Measurements from ENCODE around the gene WDR27. TPM values are rescaled to one million over a fixed set of nuclear protein-coding genes. Genes with fewer than 3 reads are reported as not detected.
"Not testable (repeated sequence)": the region's sequence is repeated elsewhere in the genome, so short reads cannot be mapped to it uniquely, and the experiment has no call there.

The WDR27 gene
- total RNA-seq, 2 donors from 2014 or later = 25.7 to 26.0 TPM

GRCh38 chr6:169490246-169490641 lies 211.6 kb downstream of the WDR27 start:
- no peaks in the 10 kb centered on the region for H3K4me1 Mint-ChIP-seq
- ATAC-seq = no peak
- H3K27ac Mint-ChIP-seq = no peak overlapping the region
- peaks cover 2% of the 10 kb centered on the region for H3K36me3 Mint-ChIP-seq (ENCODE audit: low read depth)
- H3K4me3 Mint-ChIP-seq = no peak overlapping the region
- no peaks in the 10 kb centered on the region for H3K9me3 ChIP-seq (ENCODE audit: control insufficient read depth, low read length, poor library complexity, severe bottlenecking)
- DNase-seq = no peak
- H3K27me3 Mint-ChIP-seq = no peaks in the 10 kb centered on the region

- ATAC-seq = no peak
- Mint-ChIP-seq H3K4me1 (no peaks in the 10 kb centered on the region), H3K4me3 (no peak overlapping the region), H3K36me3 (ENCODE audit: low read depth) (peaks cover 2% of the 10 kb centered on the region), H3K27ac (no peak overlapping the region), H3K27me3 (no peaks in the 10 kb centered on the region)
- H3K9me3 ChIP-seq (ENCODE audit: control insufficient read depth, low read length, poor library complexity, severe bottlenecking) = no peaks in the 10 kb centered on the region
- DNase-seq = no peak
Measured at GRCh38 chr6:169489563-169490245, 212.1 kb downstream of the WDR27 start.

- H3K9me3 ChIP-seq (ENCODE audit: control insufficient read depth, low read length, poor library complexity, severe bottlenecking) = no peaks in the 10 kb centered on the region
- Mint-ChIP-seq H3K27me3 (no peaks in the 10 kb centered on the region), H3K36me3 (ENCODE audit: low read depth) (peaks cover 2% of the 10 kb centered on the region), H3K27ac (no peak overlapping the region), H3K4me1 (no peaks in the 10 kb centered on the region), H3K4me3 (no peak overlapping the region)
- DNase-seq (no peak), ATAC-seq (no peak)
Measured at GRCh38 chr6:169487579-169488436, 214.0 kb downstream of the WDR27 start.

GRCh38 chr6:169479783-169480495 lies 221.9 kb downstream of the WDR27 start:
- peaks cover 2% of the 10 kb centered on the region for H3K36me3 Mint-ChIP-seq (ENCODE audit: low read depth)
- no peaks in the 10 kb centered on the region for H3K4me1 Mint-ChIP-seq
- H3K4me3 Mint-ChIP-seq = no peak overlapping the region
- no peaks in the 10 kb centered on the region for H3K27me3 Mint-ChIP-seq
- ATAC-seq = no peak
- DNase-seq = no peak
- no peaks in the 10 kb centered on the region for H3K9me3 ChIP-seq (ENCODE audit: control insufficient read depth, low read length, poor library complexity, severe bottlenecking)
- no peak overlapping the region for H3K27ac Mint-ChIP-seq

GRCh38 chr6:169474362-169474761 lies 227.5 kb downstream of the WDR27 start:
- Mint-ChIP-seq H3K4me1 (no peaks in the 10 kb centered on the region), H3K36me3 (ENCODE audit: low read depth) (no peaks in the 10 kb centered on the region), H3K27ac (no peak overlapping the region), H3K4me3 (no peak overlapping the region), H3K27me3 (no peaks in the 10 kb centered on the region)
- ATAC-seq = no peak
- no peaks in the 10 kb centered on the region for H3K9me3 ChIP-seq (ENCODE audit: control insufficient read depth, low read length, poor library complexity, severe bottlenecking)
- no peak for DNase-seq

- H3K4me3 Mint-ChIP-seq = no peak overlapping the region
- ATAC-seq (no peak), DNase-seq (no peak)
- H3K9me3 ChIP-seq (ENCODE audit: control insufficient read depth, low read length, poor library complexity, severe bottlenecking) = no peaks in the 10 kb centered on the region
- peaks cover 4% of the 10 kb centered on the region for H3K36me3 Mint-ChIP-seq (ENCODE audit: low read depth)
- no peaks in the 10 kb centered on the region for H3K27me3 Mint-ChIP-seq
- no peak overlapping the region for H3K27ac Mint-ChIP-seq
- H3K4me1 Mint-ChIP-seq = no peaks in the 10 kb centered on the region
Measured at GRCh38 chr6:169473663-169474062, 228.2 kb downstream of the WDR27 start.

- Mint-ChIP-seq H3K36me3 (ENCODE audit: low read depth) (peaks cover 4% of the 10 kb centered on the region), H3K4me1 (no peaks in the 10 kb centered on the region)
Measured at GRCh38 chr6:169472786-169473416, 228.9 kb downstream of the WDR27 start.

GRCh38 chr6:169470790-169471189 lies 231.0 kb downstream of the WDR27 start:
- no peaks in the 10 kb centered on the region for H3K4me1 Mint-ChIP-seq
- H3K27ac Mint-ChIP-seq = no peak overlapping the region
- H3K4me3 Mint-ChIP-seq = no peak overlapping the region
- H3K36me3 Mint-ChIP-seq (ENCODE audit: low read depth) = peaks cover 4% of the 10 kb centered on the region
- H3K9me3 ChIP-seq (ENCODE audit: control insufficient read depth, low read length, poor library complexity, severe bottlenecking) = no peaks in the 10 kb centered on the region
- ATAC-seq (no peak), DNase-seq (no peak)
- no peaks in the 10 kb centered on the region for H3K27me3 Mint-ChIP-seq

More at GRCh38 chr6:169472786-169473416, 228.9 kb downstream of the WDR27 start:
- Mint-ChIP-seq H3K27ac (no peak overlapping the region), H3K4me3 (no peak overlapping the region), H3K27me3 (no peaks in the 10 kb centered on the region)
- no peaks in the 10 kb centered on the region for H3K9me3 ChIP-seq (ENCODE audit: control insufficient read depth, low read length, poor library complexity, severe bottlenecking)
- ATAC-seq = no peak
- DNase-seq = no peak

- ATAC-seq (no peak), DNase-seq (no peak)
- no peak overlapping the region for H3K27ac Mint-ChIP-seq
- no peaks in the 10 kb centered on the region for H3K4me1 Mint-ChIP-seq
- H3K27me3 Mint-ChIP-seq = no peaks in the 10 kb centered on the region
- no peaks in the 10 kb centered on the region for H3K9me3 ChIP-seq (ENCODE audit: control insufficient read depth, low read length, poor library complexity, severe bottlenecking)
- H3K36me3 Mint-ChIP-seq (ENCODE audit: low read depth) = peaks cover 4% of the 10 kb centered on the region
- H3K4me3 Mint-ChIP-seq = no peak overlapping the region
Measured at GRCh38 chr6:169469028-169469427, 232.8 kb downstream of the WDR27 start.

- ATAC-seq, H3K27me3 Mint-ChIP-seq, H3K4me1 Mint-ChIP-seq: not testable (repeated sequence)
Measured at GRCh38 chr6:169467755-169468154, 234.1 kb downstream of the WDR27 start.

GRCh38 chr6:169466256-169466655 lies 235.6 kb downstream of the WDR27 start:
- not testable (repeated sequence) for DNase-seq; ATAC-seq; H3K36me3 Mint-ChIP-seq (ENCODE audit: low read depth); H3K4me1 Mint-ChIP-seq; H3K27ac Mint-ChIP-seq; H3K27me3 Mint-ChIP-seq; H3K4me3 Mint-ChIP-seq; H3K9me3 ChIP-seq (ENCODE audit: control insufficient read depth, low read length, poor library complexity, severe bottlenecking)

More at GRCh38 chr6:169467755-169468154, 234.1 kb downstream of the WDR27 start:
- H3K36me3 Mint-ChIP-seq (ENCODE audit: low read depth); H3K9me3 ChIP-seq (ENCODE audit: control insufficient read depth, low read length, poor library complexity, severe bottlenecking); H3K27ac Mint-ChIP-seq; DNase-seq; H3K4me3 Mint-ChIP-seq: not testable (repeated sequence)

GRCh38 chr6:169457762-169458161 lies 244.1 kb downstream of the WDR27 start:
- Mint-ChIP-seq H3K4me1 (no peaks in the 10 kb centered on the region), H3K27me3 (no peaks in the 10 kb centered on the region), H3K27ac (no peak overlapping the region), H3K4me3 (no peak overlapping the region), H3K36me3 (ENCODE audit: low read depth) (no peaks in the 10 kb centered on the region)
- DNase-seq (no peak), ATAC-seq (no peak)
- no peaks in the 10 kb centered on the region for H3K9me3 ChIP-seq (ENCODE audit: control insufficient read depth, low read length, poor library complexity, severe bottlenecking)

- DNase-seq (no peak), ATAC-seq (no peak)
- H3K27ac Mint-ChIP-seq = no peak overlapping the region
- no peaks in the 10 kb centered on the region for H3K36me3 Mint-ChIP-seq (ENCODE audit: low read depth)
- no peaks in the 10 kb centered on the region for H3K9me3 ChIP-seq (ENCODE audit: control insufficient read depth, low read length, poor library complexity, severe bottlenecking)
- no peaks in the 10 kb centered on the region for H3K4me1 Mint-ChIP-seq
- no peaks in the 10 kb centered on the region for H3K27me3 Mint-ChIP-seq
- no peak overlapping the region for H3K4me3 Mint-ChIP-seq
Measured at GRCh38 chr6:169456840-169457239, 245.0 kb downstream of the WDR27 start.
